LNCAP (cell line): ENCODE results near the gene TMEM131.

Experiments used
- TF ChIP-seq, protein P1 (sequence below): fragments of 450-650 bp; IDR thresholded peaks from 2 replicates; pipeline ENCODE4 v1.5.1; 2017; ENCODE audit warnings: mild to moderate bottlenecking

Gene TMEM131

DNA sequence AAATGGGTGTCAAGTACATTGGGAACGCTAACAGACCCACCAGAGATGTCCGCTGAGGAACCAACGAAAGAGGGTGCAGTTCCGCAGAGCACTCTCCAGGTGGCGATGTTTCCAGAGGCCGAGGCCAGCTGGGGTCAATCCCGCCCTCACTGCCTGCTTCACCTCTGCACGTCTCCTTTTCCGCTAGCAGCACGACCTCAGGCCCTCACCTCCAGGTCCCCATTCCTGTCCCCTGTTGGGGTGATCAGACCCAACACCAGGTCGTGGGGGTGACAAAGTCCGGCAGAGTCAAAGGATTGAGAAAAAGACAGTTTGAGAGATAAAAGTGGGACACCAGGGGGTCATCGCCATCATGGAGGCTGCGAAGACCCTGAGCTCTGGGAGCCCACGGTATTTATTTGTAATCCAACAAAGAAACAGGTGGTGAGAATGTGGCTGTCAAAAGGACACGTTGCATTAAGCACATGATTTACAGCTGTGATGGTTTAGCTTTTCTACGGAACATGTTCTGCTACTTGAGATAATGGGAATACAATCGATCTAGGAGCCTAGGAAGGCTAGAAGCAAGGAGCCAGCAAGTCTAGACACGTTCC, 255.1 kb downstream of the TMEM131 start:
- TF ChIP-seq, protein P1, sequence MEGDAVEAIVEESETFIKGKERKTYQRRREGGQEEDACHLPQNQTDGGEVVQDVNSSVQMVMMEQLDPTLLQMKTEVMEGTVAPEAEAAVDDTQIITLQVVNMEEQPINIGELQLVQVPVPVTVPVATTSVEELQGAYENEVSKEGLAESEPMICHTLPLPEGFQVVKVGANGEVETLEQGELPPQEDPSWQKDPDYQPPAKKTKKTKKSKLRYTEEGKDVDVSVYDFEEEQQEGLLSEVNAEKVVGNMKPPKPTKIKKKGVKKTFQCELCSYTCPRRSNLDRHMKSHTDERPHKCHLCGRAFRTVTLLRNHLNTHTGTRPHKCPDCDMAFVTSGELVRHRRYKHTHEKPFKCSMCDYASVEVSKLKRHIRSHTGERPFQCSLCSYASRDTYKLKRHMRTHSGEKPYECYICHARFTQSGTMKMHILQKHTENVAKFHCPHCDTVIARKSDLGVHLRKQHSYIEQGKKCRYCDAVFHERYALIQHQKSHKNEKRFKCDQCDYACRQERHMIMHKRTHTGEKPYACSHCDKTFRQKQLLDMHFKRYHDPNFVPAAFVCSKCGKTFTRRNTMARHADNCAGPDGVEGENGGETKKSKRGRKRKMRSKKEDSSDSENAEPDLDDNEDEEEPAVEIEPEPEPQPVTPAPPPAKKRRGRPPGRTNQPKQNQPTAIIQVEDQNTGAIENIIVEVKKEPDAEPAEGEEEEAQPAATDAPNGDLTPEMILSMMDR = peak; percentile 87

DNA sequence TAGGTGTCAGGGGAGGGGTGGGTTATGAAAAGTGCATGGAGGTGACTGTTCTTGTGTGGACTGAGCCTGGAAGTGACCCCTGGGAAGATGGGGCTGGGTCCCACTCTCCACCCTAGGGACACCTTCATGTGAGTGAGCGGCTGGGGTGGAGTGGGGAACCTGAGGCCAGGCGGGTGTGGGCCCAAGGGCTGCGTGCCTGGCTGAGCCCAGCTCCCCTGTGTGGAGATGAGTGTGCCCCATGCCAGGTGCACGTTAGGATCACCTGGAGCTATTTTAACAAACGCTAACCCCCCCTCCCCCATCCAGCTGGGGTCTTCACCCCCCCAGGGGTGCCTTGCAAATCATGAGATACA, 255.9 kb downstream of the TMEM131 start:
- TF ChIP-seq, protein P1 = no peak

DNA sequence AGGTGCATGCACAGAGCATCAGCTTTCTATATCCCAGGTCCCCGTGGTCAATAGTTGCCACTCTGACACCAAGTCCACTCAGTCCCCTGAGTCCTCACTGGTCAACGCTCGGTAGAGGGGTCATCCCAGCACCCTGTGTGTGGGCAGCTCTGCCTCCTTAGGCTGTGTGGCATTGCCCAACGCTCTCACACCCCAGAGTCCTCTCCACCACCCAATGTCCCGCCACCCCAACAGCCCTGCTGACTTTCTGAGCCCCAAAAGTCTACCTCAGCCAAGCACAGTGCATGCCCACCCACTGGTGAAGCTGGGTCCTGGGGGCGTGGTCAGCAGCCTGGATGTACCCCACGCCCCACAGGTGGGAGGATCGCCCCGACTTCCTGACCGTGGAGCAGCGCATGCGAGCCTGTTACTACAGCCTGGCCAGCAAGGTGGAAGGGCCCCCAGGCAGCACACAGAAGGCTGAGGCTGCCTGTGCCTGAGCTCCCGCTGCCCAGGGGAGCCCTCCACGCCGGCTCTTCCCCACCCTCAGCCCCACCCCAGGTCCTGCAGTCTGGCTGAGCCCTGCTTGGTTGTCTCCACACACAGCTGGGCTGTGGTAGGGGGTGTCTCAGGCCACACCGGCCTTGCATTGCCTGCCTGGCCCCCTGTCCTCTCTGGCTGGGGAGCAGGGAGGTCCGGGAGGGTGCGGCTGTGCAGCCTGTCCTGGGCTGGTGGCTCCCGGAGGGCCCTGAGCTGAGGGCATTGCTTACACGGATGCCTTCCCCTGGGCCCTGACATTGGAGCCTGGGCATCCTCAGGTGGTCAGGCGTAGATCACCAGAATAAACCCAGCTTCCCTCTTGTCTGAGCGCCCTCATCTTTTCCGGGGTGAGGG, 256.5 kb downstream of the TMEM131 start:
- TF ChIP-seq, protein P1 = no peak

DNA sequence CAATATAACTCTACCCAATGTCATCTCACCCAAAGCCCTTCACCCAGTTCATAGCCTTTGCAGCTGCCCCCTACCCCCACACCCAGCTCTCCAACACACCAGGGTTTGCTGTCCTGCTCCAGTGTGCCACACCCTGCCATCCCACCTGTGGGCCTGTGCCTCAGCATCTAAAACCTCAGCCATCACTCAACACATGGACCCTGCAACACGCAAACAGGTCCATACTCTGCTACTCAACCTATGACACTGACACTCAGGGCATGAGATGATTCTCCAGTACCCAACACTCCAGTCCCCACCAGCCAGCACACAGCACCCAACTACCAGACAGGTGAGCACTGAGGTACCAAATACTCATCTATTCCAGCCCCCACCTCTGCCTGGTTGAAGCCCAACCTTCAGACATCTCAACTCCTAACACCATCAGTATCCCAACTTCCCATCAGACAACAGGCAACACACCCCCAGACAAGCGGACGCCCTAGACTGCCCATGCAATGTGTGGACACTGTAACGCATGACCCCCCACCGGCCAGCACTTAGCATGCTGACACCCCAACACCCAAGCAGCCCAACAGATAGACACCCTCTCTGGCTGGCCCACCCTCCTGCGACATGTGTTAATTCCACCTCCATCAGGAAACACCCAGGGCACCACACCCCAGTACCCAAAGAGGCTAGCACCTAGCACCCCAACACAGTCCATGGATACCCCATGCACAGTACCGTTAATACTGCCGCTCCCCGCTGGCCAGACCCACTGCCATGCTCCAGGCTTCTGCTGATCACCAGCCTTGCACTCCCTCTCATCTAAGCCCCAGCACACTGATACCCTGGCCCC, 257.3 kb downstream of the TMEM131 start:
- TF ChIP-seq, protein P1 = no peak

DNA sequence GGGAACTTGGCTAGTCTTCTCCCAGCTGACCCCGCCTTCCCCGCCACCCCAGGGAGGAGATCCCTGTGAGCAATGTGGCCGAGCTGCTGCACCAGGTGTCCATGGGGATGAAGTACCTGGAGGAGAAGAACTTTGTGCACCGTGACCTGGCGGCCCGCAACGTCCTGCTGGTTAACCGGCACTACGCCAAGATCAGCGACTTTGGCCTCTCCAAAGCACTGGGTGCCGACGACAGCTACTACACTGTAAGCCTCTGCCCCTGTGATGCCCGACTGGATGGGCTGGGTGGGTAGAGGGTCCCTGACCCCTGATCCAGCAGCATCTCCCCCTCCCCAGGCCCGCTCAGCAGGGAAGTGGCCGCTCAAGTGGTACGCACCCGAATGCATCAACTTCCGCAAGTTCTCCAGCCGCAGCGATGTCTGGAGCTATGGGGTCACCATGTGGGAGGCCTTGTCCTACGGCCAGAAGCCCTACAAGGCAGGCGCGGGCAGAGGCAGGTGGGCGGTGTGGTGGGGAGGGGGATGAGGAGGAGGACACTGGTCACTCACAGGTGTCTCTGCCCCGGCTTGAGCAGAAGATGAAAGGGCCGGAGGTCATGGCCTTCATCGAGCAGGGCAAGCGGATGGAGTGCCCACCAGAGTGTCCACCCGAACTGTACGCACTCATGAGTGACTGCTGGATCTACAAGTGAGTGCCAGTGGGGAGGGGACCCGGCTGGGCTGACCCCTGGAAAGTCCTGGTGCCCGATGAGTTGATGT, 258.1 kb downstream of the TMEM131 start:
- TF ChIP-seq, protein P1 = no peak

DNA sequence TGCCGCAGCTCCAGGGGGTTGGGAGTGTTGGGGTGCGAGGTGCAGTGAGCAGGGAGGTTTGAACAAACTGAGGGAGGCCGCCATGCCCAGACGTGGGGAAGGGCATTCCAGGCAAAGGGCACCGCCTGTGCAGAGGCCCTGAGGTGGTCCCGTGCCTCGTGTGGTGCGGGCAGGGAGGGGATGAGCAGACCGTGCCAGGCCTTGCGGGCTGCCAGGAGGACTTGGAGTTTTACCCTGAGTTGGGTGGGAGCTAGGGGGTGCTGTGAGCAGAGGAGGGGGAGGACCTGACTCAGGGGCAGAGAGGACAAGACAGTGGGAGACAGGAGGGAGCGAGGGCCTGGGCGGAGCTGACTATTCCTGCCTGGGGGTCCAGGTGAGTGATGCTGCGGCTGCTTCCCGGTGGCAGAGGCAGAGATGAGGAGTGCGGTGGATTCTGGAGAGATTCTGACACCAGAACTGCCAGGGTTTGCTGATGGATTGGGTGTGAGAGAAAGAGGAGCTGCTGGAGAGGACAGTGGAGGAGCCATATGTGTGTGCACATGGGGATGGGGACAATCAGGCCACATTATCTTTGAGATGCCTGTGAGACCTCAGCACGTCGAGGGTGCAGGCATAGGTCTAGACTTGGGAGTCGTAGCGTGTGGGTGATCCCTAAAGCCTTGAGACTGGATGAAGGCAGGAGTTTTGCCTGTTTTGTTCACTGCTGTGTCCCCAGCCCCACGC, 259.0 kb downstream of the TMEM131 start:
- TF ChIP-seq, protein P1 = no peak
